ENCODE results near the gene PACRG. TPM values are rescaled to one million over a fixed set of nuclear protein-coding genes. Genes with fewer than 3 reads are reported as not detected.

PACRG gene
- total RNA-seq, 1 donor from 2014 or later = 1.1 TPM

DNA sequence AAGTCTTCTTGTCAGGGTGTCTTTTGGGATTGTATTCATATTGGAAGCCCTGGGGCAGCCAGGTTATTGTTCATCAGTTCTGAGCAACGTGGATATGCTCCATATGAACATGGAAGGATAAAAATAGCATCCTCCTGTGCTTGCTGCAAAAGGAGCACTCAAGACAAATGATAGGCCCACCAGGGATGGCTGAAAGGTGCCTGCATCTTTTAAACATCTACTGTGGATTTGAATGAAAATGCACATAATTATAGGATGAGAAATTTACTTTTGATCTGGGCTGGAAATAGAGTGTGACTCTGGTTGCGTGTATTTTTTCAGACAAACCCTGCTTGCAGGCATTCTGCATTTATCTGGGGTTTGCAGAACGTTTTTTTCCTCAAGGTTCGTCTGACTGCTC lies 299.1 kb downstream of the PACRG start:
- no peak for DNase-seq (ENCODE audit: low spot score)
- Mint-ChIP-seq H3K4me3 (ENCODE audit: unreplicated experiment) (no peak overlapping the region), H3K36me3 (ENCODE audit: low read depth) (peaks cover 9% of the 10 kb centered on the region), H3K4me1 (ENCODE audit: low read depth) (no peaks in the 10 kb centered on the region), H3K27ac (ENCODE audit: unreplicated experiment) (no peak overlapping the region), H3K27me3 (ENCODE audit: low read depth) (no peaks in the 10 kb centered on the region), H3K9me3 (ENCODE audit: low read depth) (peaks cover 18% of the 10 kb centered on the region)
- TF ChIP-seq, protein P1, sequence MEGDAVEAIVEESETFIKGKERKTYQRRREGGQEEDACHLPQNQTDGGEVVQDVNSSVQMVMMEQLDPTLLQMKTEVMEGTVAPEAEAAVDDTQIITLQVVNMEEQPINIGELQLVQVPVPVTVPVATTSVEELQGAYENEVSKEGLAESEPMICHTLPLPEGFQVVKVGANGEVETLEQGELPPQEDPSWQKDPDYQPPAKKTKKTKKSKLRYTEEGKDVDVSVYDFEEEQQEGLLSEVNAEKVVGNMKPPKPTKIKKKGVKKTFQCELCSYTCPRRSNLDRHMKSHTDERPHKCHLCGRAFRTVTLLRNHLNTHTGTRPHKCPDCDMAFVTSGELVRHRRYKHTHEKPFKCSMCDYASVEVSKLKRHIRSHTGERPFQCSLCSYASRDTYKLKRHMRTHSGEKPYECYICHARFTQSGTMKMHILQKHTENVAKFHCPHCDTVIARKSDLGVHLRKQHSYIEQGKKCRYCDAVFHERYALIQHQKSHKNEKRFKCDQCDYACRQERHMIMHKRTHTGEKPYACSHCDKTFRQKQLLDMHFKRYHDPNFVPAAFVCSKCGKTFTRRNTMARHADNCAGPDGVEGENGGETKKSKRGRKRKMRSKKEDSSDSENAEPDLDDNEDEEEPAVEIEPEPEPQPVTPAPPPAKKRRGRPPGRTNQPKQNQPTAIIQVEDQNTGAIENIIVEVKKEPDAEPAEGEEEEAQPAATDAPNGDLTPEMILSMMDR (IDR thresholded peaks at IDR 0.05) = no peak

DNA sequence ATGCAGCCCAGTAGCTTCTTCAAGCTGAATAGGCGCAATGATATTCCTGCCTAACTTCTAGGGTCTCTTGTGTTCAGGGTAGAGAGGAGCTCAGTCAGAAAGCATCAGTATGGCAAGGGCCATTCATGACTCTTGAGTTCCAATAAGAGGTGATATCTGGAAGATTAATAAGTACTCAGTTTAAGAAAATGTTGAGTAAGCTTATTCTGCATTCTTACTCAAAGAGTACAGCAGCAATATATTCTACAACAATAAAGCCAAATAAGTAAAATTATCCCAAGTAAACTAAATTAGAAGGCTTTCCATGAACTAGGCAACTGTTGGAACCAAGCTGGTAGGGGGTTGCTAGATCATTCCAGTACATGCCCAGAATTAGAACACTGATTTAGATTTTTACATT lies 303.2 kb downstream of the PACRG start:
- Mint-ChIP-seq H3K4me3 (ENCODE audit: unreplicated experiment) (no peak overlapping the region), H3K36me3 (ENCODE audit: low read depth) (no peaks in the 10 kb centered on the region), H3K27me3 (ENCODE audit: low read depth) (no peaks in the 10 kb centered on the region), H3K9me3 (ENCODE audit: low read depth) (no peaks in the 10 kb centered on the region), H3K27ac (ENCODE audit: unreplicated experiment) (no peak overlapping the region), H3K4me1 (ENCODE audit: low read depth) (no peaks in the 10 kb centered on the region)
- no peak for DNase-seq (ENCODE audit: low spot score)
- TF ChIP-seq, protein P1 (IDR thresholded peaks at IDR 0.05) = no peak

GRCh38 chr6:163031931-163032330 lies 304.2 kb downstream of the PACRG start:
- Mint-ChIP-seq H3K27ac (ENCODE audit: unreplicated experiment) (no peak overlapping the region), H3K36me3 (ENCODE audit: low read depth) (no peaks in the 10 kb centered on the region), H3K27me3 (ENCODE audit: low read depth) (no peaks in the 10 kb centered on the region), H3K4me1 (ENCODE audit: low read depth) (no peaks in the 10 kb centered on the region), H3K9me3 (ENCODE audit: low read depth) (no peaks in the 10 kb centered on the region), H3K4me3 (ENCODE audit: unreplicated experiment) (no peak overlapping the region)
- TF ChIP-seq, protein P1 (IDR thresholded peaks at IDR 0.05) = no peak
- DNase-seq (ENCODE audit: low spot score) = no peak

GRCh38 chr6:163036160-163036645 lies 308.4 kb downstream of the PACRG start:
- no peak for DNase-seq (ENCODE audit: low spot score)
- H3K4me1 Mint-ChIP-seq (ENCODE audit: low read depth) = no peaks in the 10 kb centered on the region
- peaks cover 9% of the 10 kb centered on the region for H3K9me3 Mint-ChIP-seq (ENCODE audit: low read depth)
- no peak overlapping the region for H3K27ac Mint-ChIP-seq (ENCODE audit: unreplicated experiment)
- no peaks in the 10 kb centered on the region for H3K27me3 Mint-ChIP-seq (ENCODE audit: low read depth)
- H3K36me3 Mint-ChIP-seq (ENCODE audit: low read depth) = no peaks in the 10 kb centered on the region
- TF ChIP-seq, protein P1 (IDR thresholded peaks at IDR 0.05) = no peak
- no peak overlapping the region for H3K4me3 Mint-ChIP-seq (ENCODE audit: unreplicated experiment)

GRCh38 chr6:163038317-163038716 lies 310.5 kb downstream of the PACRG start:
- Mint-ChIP-seq H3K27ac (ENCODE audit: unreplicated experiment) (no peak overlapping the region), H3K4me3 (ENCODE audit: unreplicated experiment) (no peak overlapping the region), H3K36me3 (ENCODE audit: low read depth) (no peaks in the 10 kb centered on the region), H3K27me3 (ENCODE audit: low read depth) (no peaks in the 10 kb centered on the region), H3K9me3 (ENCODE audit: low read depth) (peaks cover 9% of the 10 kb centered on the region), H3K4me1 (ENCODE audit: low read depth) (no peaks in the 10 kb centered on the region)
- no peak for DNase-seq (ENCODE audit: low spot score)
- TF ChIP-seq, protein P1 (IDR thresholded peaks at IDR 0.05) = no peak
